LoVo (cell line): Measurements from ENCODE around the gene TMED8.
"Not testable (repeated sequence)": the region's sequence is repeated elsewhere in the genome, so short reads cannot be mapped to it uniquely, and the experiment has no call there.

Source experiments
- DNase-seq: peaks from one replicate; pipeline ENCODE4 v3.0.0-alpha.2; 2016; ENCODE audit warnings: low spot score

The TMED8 gene

DNA sequence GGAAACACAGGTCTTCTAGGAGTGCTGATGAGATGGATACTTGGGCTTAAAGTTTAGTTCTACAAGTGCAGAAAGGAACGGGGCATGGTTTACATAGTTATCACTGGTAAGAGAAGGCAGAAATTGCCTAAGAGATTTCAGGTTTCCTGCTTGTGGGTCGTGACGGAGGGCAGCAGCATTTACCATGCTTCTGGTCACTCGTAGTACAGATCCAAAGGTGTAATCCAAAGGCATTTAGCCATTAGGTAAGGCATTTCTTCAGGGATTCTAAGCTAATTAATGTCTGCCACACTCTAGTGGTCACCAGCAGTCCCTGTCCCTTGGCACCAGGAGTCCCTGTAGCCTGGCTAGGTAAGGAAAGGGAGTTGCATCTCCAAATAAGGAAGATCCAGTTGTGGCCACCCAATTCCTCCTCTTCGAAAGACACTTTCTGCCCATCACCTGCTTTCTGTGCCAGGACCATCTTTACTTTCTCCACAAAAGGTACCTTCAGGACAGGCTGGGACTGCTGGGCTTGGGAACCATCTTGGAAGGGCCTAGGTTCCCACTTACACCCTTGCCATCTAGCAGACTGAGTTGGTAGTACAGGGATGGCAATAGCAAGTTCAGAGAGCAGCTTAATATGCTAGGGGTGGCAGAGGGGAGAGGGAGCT, 54.5 kb downstream of the TMED8 start:
- DNase-seq, result no peak

DNA sequence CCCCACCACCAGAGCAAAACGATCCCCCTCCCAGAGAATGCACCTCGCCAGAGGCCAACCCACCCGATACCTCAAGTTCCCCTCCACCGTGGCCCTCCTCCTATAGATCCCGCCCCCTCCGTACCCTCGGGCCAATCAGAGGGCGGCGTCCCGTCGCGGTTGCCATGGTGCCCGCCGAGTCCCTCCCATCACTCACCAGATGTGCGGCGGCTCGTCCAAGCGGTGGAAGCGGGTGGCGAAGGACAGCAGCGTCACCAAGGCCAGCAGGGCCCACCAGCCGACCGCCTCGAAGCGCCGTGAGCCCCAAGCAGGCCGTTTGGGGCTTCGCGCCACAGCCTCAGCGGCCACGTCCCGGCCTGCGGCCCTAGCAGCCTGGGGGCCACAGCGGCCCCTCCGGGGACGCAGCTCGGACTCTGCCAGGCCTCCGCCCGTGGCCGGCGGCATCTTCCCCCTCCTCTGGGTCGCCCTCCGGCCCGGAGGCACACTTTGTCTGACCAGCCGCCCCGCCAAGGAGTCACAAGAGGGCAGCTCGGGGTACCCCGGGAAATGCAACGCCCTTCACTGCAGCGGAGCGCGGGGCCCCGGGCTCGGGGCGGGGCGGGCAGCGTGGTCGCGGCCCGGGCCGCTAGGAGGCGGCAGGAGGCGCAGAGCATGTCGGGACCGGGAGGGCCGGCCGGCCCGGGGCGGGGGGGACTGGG, 56.5 kb downstream of the TMED8 start, which contains the start of gene POMT2:
Gene POMT2 (minus strand): TSS at position 646 of the 698 bp plus-strand sequence. CDS start 202 bp downstream, at position 444.
- DNase-seq, result peak; percentile 92

DNA sequence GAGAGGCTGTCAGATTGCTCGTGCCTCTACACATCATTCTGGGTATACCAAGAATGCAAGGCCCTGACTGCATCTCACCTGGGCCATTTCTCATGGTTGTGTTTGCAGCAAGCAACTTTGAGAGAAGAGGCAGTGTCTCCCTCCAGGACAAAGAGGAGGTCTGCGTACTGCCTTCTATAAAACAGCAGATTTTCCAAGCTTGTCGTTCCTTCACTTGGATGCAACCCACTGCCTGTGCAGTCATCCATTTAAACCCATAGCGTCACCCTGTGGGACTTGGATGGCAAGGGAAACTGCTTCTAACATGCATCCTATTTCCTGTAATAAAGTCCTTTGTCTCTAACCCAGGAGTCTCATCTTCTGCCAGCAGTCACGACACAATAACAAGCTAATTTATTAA, 57.5 kb downstream of the TMED8 start:
- no peak for DNase-seq

DNA sequence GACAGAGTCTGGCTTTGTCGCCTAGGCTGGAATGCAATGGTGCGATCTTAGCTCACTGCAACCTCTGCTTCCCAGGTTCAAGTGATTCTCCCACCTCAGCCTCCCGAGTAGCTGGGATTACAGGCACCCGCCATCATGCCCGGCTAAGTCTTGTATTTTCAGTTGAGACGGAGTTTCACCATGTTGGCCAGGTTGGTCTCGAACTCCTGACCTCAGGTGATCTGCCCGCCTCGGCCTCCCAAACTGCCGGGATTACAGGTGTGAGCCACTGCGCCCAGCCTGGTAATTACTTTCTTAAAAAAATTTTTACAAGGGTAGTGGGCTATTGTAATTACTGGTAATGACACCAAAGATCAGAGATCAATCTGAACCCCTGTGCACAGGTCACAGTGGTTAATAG, 58.1 kb downstream of the TMED8 start:
- DNase-seq, result not testable (repeated sequence)

DNA sequence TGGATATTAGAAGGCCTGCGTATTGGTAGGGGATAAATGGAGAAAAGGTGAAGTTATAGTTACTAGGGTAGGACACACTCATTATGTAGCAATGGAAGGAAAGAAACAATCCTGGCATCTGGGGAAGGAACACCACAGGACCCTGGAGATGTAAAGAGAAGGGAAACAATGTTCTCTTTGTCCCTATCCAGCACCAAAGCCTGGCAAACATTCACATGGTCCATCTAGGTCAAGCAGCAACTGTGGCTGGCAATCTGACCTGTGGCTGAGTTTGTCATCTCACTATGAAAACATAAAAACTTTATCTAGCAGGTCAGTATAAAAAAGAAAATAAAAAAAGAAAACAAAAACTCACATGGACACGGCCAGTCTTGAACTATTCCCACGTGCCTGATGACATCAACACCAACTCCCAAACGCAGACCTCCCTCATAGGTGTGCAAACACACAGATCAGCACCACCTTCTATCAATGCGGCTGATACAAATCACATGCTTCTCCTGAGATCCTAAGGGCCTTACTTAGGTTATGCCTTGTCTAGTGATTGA, 58.8 kb downstream of the TMED8 start:
- DNase-seq, result no peak

DNA sequence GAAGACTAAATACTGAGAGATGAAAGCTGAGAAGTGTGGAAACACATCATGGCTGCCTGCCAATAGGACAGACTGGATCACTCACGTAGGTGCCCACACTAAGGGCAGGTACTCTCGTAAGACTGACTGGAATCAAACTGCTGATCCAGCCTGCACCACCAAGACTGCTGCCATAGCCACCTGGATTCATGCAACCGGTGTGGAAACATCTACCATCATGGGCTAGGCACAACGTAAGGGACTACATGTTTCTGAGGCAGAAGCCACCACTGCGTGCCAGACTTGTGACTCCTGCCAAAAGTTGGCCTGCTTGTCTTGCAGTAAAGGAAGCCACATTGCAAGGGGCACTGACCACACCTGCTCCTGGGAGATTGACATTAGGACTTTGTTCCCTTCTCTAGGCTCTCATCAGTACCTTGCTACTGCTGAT, 60.0 kb downstream of the TMED8 start:
- DNase-seq, result no peak

DNA sequence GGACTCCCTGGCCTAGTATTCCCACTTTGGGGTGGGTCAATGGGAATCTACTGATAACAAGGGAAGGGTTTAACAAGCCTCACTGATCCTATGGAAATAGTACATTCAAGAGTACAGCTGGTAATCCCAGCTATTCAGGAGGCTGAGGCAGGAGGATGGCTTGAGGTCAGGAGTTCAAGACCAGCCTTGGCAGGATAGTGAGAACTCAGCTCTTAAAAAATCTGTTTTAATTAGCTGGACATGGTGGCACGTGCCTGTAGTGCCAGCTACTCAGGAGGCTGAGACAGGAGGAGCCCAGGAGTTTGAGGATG, 60.7 kb downstream of the TMED8 start:
- no peak for DNase-seq

DNA sequence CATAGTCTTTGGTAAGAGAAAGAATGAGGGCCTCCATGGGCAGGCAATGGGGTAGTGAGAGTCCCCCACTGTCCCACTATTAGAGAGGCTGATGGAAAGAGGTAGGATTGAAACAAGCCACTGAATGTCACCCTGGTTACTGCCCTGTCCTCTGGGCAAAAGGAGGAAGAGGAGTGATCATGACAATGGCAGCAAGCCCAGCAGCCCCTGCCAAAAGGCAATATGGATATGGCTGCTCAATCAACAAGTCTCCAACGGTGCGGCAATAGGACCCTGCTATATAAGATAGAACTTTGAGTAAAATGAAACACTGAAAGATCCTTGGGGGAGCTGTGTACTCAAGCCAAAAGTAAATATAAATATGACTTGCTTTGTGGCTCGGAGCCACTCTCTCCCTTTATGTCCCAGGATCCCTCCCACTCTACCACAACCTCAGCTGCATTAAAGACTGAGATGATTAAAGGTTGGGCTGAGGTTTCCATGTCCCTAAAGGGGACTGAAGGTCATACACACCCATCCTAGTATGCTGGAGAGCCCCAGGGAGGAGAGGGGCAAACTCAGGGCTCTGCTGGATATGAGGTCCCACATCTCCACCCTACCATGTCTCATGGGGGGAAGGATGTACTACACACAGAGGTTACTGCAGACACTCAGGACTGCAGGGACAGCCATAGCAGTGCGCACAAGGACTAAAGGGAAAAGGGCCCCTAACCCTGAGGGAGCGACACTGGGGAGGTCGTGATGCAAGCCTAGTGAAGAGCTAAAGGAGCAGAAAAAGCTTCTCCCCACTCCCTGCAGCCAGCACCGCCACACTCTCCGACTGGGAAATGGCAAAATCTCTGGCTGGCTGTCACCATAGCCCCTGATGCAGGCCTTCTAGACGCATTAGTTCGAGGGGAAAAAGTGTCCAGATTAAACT, 62.1 kb downstream of the TMED8 start:
- no peak for DNase-seq

DNA sequence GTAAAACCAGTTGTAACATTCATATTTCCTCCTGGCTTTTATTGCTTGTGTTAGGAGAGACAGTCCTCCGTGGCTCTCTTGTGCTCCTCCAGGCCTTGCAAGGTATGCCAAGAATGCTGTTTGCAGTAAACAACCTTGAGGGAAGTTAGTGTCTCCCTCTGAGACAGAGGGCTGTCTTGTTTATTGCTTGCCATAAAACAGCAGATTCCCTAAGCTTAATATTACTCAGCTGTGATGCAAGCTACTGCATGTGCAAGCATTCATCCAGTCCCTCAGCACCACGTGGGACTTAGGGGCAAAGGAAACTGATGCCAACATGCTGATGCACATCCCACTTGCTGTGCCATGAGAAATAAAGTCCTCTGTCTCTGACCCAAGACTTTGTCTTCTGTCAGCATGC, 62.9 kb downstream of the TMED8 start:
- peak; percentile 72 for DNase-seq

DNA sequence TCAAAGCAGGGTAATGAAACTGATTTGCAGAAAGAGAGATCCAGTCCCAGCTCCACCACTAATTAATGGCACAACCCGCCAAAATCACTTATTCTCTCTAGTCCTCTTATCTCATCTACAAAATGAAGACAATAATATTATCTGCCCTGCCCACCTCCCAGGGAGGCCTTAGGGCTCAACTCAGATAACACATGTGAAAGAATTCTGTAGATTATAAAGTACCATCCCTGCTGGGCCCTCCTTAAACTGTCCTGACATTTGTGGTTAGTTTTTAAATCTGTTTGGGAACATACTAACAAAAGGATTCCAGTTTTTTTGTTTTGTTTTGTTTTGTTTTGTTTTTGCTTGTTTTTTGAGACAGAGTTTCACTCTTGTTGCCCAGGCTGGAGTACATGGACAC, 63.5 kb downstream of the TMED8 start:
- no peak for DNase-seq

DNA sequence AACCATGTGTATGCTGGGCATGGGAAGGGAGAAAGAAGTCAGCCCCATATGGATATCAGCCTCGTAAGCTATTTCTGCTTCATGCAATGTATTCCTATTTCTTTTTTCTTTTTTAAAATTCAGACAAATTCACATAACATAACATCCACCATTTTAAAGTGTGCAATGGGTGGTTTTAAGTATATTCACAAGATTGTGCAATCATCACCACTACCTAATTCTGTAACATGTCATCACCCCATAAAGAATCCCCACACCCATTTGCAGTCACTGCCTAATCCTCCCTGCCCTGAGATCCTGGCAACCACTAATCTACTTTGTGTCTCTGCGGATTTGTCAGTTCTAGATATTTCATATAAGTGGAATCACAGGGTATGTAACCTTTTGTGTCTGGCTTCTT, 65.7 kb downstream of the TMED8 start:
- DNase-seq, result no peak

DNA sequence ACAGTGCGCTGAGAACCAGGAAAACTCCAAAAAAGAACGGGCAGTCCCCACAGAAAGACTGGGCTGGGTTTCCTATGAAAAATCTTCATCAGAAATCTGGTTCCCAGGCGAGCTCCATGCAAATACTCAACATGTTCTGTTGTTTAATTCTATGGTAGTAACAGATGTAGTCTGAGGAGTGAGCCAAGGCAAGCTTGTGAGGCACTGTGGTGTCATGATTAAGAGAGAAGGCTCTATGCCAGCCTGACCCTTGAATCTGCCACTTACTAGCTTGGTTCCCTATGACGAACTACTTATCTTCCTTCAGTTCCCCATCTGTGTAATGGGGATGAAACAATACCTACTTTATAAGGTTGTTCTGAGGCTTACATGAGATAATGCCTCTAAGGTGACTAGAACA, 66.9 kb downstream of the TMED8 start:
- no peak for DNase-seq

DNA sequence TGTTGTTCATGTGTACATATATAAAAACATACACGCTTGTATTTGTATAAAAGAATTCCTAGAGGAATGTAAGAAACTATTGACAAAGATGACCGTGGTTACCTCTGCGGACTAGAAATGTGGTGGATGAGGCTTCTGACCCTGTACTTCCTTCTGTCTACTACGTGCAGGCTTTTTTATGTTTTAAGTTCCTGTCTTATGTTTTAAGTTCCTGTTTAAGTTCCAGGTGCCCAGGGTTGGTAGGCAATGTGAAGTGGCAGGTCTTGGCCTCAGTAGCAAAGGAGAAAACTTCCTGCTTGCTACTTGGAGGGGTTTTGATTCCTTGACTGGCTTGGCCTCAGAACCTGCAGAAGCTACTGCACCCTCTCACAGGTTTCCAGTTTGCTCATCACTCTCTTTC, 67.8 kb downstream of the TMED8 start:
- no peak for DNase-seq

DNA sequence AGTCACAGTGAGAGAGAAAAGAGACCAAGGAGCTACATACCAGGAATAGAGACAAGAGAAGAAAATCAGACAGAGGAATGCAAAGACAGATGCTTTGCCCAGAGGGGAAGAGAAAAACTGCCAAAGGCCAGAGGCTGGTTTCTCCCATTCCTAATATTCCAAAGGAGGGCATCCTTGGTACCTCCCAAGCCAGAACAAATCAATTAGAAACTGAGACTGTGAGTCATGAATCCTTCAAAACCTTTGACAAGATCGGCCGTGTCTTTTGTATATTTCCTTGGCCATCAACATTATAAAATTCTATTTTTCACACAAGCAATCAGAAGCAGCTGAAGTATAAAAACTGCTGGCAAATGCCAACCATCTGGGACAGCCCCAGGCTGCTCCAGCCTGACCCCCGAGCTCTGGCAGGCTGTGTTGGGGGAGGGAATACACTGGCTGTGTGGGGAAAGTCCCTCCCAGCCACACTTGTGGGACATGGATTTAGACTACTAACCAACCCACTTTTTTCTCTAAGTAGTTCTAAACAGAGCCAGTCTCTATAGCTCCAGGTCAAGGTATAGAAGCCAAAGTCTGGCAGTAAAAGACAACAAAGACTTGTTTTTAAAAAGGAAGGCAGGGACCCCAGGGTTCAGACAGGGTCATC, 69.9 kb downstream of the TMED8 start:
- no peak for DNase-seq

DNA sequence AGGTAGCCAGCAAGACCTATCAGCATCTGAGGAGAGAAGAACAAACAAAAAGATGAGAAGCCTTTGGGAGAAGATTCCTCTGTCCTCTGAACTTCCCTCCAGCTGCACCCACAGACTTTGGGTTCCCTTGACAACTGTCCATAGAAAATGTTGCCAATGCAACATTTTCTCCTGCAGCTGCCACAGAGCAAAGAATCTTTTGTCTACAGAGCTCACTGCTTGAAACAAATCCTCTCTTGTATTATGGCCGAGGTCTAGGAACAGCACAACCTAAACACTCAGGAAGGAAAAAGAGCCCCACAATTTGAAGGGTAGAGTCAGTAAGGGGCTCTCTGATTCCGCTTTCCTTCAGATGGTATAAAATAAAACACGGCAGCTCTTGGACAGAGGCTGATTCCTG, 70.5 kb downstream of the TMED8 start:
- DNase-seq, result no peak

DNA sequence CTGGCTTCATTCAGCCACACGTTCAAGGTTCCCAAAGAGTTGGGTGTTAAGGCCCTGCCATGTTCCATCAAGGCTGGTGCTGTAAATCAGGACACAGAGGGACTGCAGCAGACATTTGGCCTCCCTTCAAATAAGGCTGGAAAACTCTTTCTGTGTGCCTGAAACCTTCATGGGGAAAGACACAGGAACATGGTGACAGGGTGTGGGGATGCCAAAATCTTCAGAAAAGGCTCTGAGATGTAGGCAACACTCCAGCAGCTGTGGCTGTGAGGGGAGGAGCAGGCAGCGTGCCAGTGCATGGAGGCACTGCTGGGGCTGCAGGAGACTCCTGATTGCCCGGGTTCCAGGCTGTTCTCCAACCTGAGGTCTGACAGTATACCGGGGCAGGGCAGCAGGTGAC, 71.2 kb downstream of the TMED8 start:
- DNase-seq, result no peak

DNA sequence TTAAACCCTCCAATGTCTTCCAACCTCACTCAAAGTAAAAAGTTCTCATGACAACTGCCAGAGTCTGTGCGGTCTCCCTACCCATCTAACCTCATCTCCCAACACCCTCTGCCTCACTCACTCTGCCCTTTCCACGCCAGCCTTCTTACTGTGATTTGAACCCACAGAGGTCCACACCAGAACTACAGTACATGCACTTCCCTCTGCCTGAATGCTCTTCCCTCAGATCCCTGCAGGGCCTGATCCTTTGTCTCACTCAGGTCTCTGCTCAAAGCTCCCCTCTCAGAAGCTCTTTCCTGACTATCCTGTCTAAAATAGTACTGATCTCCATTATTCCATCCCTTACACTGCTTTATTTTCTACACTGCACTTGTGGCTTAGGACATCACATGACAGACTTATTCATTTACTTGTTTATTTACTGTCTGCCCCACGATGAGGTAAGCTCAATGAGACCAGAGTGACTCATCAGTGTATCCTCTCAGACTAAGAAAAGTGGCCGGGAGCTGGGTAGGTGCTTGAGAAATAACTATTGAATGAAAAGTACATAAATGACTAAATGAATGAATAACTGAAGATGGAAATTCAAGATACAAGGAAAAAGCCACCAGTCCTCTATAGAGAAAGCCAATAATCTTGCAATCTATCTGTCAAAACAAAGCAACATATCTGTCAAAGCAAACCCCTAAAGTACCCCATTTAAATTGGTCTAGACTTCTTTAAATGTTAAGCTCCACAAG, 73.3 kb downstream of the TMED8 start:
- peak; percentile 71 for DNase-seq

DNA sequence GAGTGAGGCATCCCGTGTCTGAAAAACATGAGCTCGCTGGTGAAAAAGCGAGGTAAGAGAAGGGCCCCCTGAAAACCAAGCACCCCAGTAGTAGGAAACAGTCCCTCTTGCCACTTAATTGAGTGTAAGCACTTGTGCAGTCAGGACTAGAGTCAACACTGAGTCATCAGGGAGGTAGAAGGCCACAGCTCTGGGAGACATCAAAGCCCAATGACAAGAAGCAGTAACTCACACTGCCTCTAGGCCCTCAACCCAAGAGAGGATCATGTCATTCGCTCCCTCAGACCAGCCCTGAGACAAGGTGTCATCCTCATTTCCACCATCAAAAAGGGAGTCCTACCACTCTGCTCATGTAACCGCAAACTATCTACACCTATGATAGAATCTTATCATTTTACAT, 74.0 kb downstream of the TMED8 start:
- DNase-seq, result peak; percentile 51

DNA sequence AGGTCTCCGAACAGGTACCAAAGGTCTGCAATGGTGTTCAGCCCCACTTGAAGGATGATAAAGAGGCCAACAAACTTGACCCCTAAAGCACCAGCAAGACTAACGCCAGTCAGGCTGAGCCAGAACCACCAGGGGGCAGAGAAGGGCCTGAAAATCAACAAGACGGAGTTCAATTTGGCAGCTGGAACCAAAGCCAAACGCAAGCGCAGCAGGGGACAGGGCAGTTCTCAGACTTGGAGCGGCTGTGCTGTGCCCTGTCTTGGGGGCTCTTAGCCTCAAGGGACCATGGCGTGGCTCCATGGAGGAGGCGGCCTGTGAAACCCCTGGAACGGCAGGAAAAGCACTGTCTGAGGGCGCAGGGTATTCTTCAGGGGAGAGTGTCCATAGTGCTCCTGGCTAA, 75.8 kb downstream of the TMED8 start:
- no peak for DNase-seq

DNA sequence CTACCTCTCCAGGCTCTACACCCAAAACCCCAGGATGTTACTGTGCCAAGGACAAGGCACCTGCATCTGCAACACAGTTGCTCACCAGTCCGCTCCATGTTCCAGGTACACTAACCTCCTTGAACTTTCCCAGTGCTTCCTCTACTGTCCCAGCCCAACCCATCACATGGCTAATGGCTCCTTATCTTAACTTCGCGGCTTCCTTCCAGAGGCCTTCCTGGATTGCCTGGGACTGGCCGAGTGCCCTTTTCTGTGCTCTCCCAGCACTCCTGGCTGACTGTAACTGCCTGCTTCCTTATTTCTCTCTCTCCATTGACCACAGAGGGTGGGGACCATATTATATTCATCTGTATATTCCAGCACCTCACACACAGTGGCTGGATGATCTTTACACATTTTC, 77.1 kb downstream of the TMED8 start:
- DNase-seq, result no peak

DNA sequence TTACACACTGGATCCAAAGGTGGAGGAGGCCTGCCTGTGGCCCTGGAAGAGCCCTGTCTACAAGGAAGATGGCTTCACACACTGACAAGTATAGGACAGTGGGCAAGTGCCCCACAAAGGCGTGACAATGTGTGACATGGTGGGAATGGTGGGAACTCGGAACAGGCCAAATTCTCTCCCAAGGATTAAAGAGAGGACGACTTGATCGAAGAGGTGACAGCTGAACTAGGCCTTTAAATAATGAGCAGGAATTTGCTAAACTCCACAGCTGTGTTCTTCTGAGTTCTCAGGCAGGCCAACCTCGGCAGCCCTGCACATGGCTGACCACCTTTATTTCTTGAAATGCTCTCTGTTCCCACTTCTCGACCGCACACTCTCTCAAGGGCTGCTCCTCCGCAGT, 80.0 kb downstream of the TMED8 start:
- DNase-seq, result no peak

DNA sequence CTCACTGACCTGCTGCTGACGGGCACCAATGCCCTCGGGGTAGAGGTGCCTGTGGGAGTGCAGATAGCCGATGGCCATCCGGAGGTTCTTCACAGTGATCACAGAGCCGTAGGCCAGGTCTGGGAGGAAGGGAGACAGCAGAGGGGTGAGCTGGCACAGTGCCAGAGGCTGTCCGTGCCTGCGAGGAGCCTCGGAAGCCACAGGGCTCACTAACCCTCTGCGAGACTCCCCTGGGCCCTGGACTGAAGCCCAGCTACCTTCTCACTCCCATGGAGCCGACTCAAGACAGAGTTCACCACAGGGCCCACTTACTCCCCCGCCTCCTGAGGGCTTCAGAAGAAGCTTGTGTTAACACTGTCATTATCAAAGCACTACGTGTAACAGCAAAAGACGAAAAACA, 80.7 kb downstream of the TMED8 start:
- no peak for DNase-seq
